Keratinocyte (primary cell): ENCODE measurements around the gene USP9X. TPM values are rescaled to one million over a fixed set of nuclear protein-coding genes. Genes with fewer than 3 reads are reported as not detected.

Experiments
- DNase-seq: peaks from one replicate; pipeline ENCODE4 v3.0.0-alpha.2; 2011; ENCODE audit warnings: low read depth, missing footprints, low spot score
- FAIRE-seq: peaks from 2 replicates; lab custom pipeline; 2011; peaks lifted over from hg19 to GRCh38; lab: Jason Lieb, UNC
- H2AFZ ChIP-seq: 2 replicates; pipeline ENCODE4 v1.6.0; 2012; ENCODE audit warnings: low read length, control low read depth, inconsistent platforms; ENCODE audit not compliant: control insufficient read depth
- H3K27ac ChIP-seq: 2 replicates; pipeline ENCODE4 v1.5.1; 2011; ENCODE audit warnings: low read length; ENCODE audit not compliant: control insufficient read depth, insufficient read depth
- H3K27me3 ChIP-seq: 3 replicates; pipeline ENCODE4 v1.6.0; 2011; ENCODE audit warnings: low read length; ENCODE audit not compliant: control insufficient read depth, insufficient read depth; ENCODE audit errors: extremely low read depth
- H3K36me3 ChIP-seq, 2 experiments: 2 replicates in 1 of 2; 3 replicates in 1 of 2; pipeline ENCODE4 v1.5.1; 2011; ENCODE audit warnings: low read length in 2 of 2, mild to moderate bottlenecking in 1 of 2; ENCODE audit not compliant: control insufficient read depth in 2 of 2, insufficient read depth in 2 of 2; ENCODE audit errors: extremely low read depth in 1 of 2
- H3K4me1 ChIP-seq: 3 replicates; pipeline ENCODE4 v1.5.1; 2011; ENCODE audit warnings: low read length; ENCODE audit not compliant: control insufficient read depth, insufficient read depth; ENCODE audit errors: extremely low read depth
- H3K4me2 ChIP-seq: 3 replicates; pipeline ENCODE4 v1.6.0; 2011; ENCODE audit warnings: low read depth, low read length; ENCODE audit not compliant: control insufficient read depth, insufficient read depth; ENCODE audit errors: extremely low read depth
- H3K4me3 ChIP-seq, 3 experiments: fragments of 200-600 bp in 1 of 3; sonication (generic) in 1 of 3; 2 replicates in 2 of 3; 3 replicates in 1 of 3; pipeline ENCODE4 v1.5.1; 2011 to 2016; ENCODE audit warnings: low read length in 3 of 3, mild to moderate bottlenecking in 3 of 3, control low read depth in 2 of 3, inconsistent platforms in 1 of 3, low read depth in 1 of 3, mixed read lengths in 1 of 3, mixed run types in 1 of 3, moderate library complexity in 1 of 3; ENCODE audit not compliant: control insufficient read depth in 2 of 3, insufficient read depth in 2 of 3; ENCODE audit errors: extremely low read depth in 1 of 3
- H3K79me2 ChIP-seq: 2 replicates; pipeline ENCODE4 v1.6.0; 2012; ENCODE audit warnings: low read length; ENCODE audit not compliant: control insufficient read depth, insufficient read depth
- H3K9ac ChIP-seq: 3 replicates; pipeline ENCODE4 v1.6.0; 2011; ENCODE audit warnings: low read length; ENCODE audit not compliant: control insufficient read depth, insufficient read depth; ENCODE audit errors: extremely low read depth
- H3K9me1 ChIP-seq: 3 replicates; pipeline ENCODE4 v1.6.0; 2011; ENCODE audit warnings: low read length; ENCODE audit not compliant: control insufficient read depth, insufficient read depth; ENCODE audit errors: extremely low read depth
- H3K9me3 ChIP-seq: 2 replicates; pipeline ENCODE4 v1.5.1; 2012; ENCODE audit warnings: low read depth, low read length; ENCODE audit not compliant: control insufficient read depth
- H4K20me1 ChIP-seq: 3 replicates; pipeline ENCODE4 v1.6.0; 2011; ENCODE audit warnings: low read length; ENCODE audit not compliant: control insufficient read depth, insufficient read depth; ENCODE audit errors: extremely low read depth
- EZH2 ChIP-seq: IDR thresholded peaks from one replicate; pipeline ENCODE4 v1.6.1; 2012; ENCODE audit warnings: inconsistent platforms, mild to moderate bottlenecking, low read length, moderate library complexity
- dilution Hi-C: fragments of 300-500 bp; cut with MboI; formaldehyde crosslinking; loops from one replicate; pipeline ENCODE4 v1.7.0; 2020; ENCODE audit warnings: low sequenced_read_pairs; ENCODE audit not compliant: extremely low pct_ligation_motif_present
- polyA plus RNA-seq, 5 experiments: library from polyadenylated mRNA; depleted of rRNA in 3 of 5; stranded (reverse) in 3 of 5; stranded (forward) in 1 of 5; unstranded in 1 of 5; fragments of >200 nt; gene quantifications; 1 replicate in 1 of 5; 2 replicates in 3 of 5; 3 replicates in 1 of 5; pipeline versions ENCODE4 v1.2.1 to v1.2.3, GENCODE V29; 2011 to 2012; ENCODE audit warnings: missing spikeins in 2 of 5, low read depth in 1 of 5, low replicate concordance in 1 of 5
- TF ChIP-seq, protein P1 (sequence below), 3 experiments: IDR thresholded peaks in 1 of 3; conservative IDR thresholded peaks in 1 of 3; optimal IDR thresholded peaks in 1 of 3; 2 replicates in 2 of 3; 3 replicates in 1 of 3; pipeline versions ENCODE3 to v1.5.1; 2011; ENCODE audit warnings: low read length in 3 of 3, mild to moderate bottlenecking in 3 of 3, moderate library complexity in 2 of 3, control low read depth in 1 of 3, inconsistent platforms in 1 of 3; ENCODE audit not compliant: insufficient read depth in 2 of 3; ENCODE audit errors: extremely low read depth in 1 of 3

The USP9X gene
- polyA plus RNA-seq, 1 donor (not counting 4 experiments of a cell fraction or from before 2014, with no cell fraction given) = 44.8 TPM

GRCh38 chrX:41127477-41128192 is 42.4 kb downstream of the USP9X start:
- dilution Hi-C loops = no loop called here

GRCh38 chrX:41128955-41129354 is 43.7 kb downstream of the USP9X start:
- Histone ChIP-seq H3K4me1 (no peaks in the 10 kb centered on the region), H3K36me3 (peaks cover 3 to 5% of the 10 kb centered on the region in 2 experiments), H3K9ac (no peak overlapping the region), H3K9me1 (no peaks in the 10 kb centered on the region), H4K20me1 (peaks cover 6% of the 10 kb centered on the region), H3K27me3 (no peaks in the 10 kb centered on the region), H3K4me2 (no peak overlapping the region), H3K27ac (no peak overlapping the region), H3K79me2 (peaks cover 41% of the 10 kb centered on the region), H3K9me3 (no peaks in the 10 kb centered on the region), H2AFZ (no peak overlapping the region), H3K4me3 (no peak overlapping the region)
- FAIRE-seq (no peak), DNase-seq (no peak)
- dilution Hi-C loops = no loop called here
- TF ChIP-seq, protein P1, sequence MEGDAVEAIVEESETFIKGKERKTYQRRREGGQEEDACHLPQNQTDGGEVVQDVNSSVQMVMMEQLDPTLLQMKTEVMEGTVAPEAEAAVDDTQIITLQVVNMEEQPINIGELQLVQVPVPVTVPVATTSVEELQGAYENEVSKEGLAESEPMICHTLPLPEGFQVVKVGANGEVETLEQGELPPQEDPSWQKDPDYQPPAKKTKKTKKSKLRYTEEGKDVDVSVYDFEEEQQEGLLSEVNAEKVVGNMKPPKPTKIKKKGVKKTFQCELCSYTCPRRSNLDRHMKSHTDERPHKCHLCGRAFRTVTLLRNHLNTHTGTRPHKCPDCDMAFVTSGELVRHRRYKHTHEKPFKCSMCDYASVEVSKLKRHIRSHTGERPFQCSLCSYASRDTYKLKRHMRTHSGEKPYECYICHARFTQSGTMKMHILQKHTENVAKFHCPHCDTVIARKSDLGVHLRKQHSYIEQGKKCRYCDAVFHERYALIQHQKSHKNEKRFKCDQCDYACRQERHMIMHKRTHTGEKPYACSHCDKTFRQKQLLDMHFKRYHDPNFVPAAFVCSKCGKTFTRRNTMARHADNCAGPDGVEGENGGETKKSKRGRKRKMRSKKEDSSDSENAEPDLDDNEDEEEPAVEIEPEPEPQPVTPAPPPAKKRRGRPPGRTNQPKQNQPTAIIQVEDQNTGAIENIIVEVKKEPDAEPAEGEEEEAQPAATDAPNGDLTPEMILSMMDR (optimal IDR thresholded peaks at IDR 0.05 in 1 of 3, IDR thresholded peaks at IDR 0.05 in 1 of 3, conservative IDR thresholded peaks at IDR 0.05 in 1 of 3; ENCODE audit: extremely low read depth in 1 of 3, insufficient read depth in 2 of 3, low read length in 3 of 3) = no peak
- TF ChIP-seq EZH2 = no peak

More at GRCh38 chrX:41127477-41128192, 42.4 kb downstream of the USP9X start:
- TF ChIP-seq EZH2 = no peak
- TF ChIP-seq, protein P1 (optimal IDR thresholded peaks at IDR 0.05 in 1 of 3, IDR thresholded peaks at IDR 0.05 in 1 of 3, conservative IDR thresholded peaks at IDR 0.05 in 1 of 3; ENCODE audit: extremely low read depth in 1 of 3, insufficient read depth in 2 of 3, low read length in 3 of 3) = no peak
- no peak overlapping the region for H3K27ac ChIP-seq
- H3K9ac ChIP-seq = no peak overlapping the region
- H4K20me1 ChIP-seq = peaks cover 8% of the 10 kb centered on the region
- H3K27me3 ChIP-seq = no peaks in the 10 kb centered on the region
- no peak overlapping the region for H3K4me3 ChIP-seq
- H3K79me2 ChIP-seq = peaks cover 51% of the 10 kb centered on the region
- no peaks in the 10 kb centered on the region for H3K9me3 ChIP-seq
- no peak overlapping the region for H3K4me2 ChIP-seq
- no peak overlapping the region for H2AFZ ChIP-seq
- peaks cover 3 to 5% of the 10 kb centered on the region in 2 experiments for H3K36me3 ChIP-seq
- DNase-seq (no peak), FAIRE-seq (no peak)
- H3K9me1 ChIP-seq = no peaks in the 10 kb centered on the region
- peaks cover 2% of the 10 kb centered on the region for H3K4me1 ChIP-seq
